Measurements from ENCODE around the gene AGPAT3. TPM values are rescaled to one million over a fixed set of nuclear protein-coding genes. Genes with fewer than 3 reads are reported as not detected.
A peak's percentile ranks its signal among the peaks of the same experiment; 100 is the strongest.

The AGPAT3 gene
- total RNA-seq, 1 donor from 2014 or later, result 25.8 TPM

- no peak for DNase-seq (ENCODE audit: low read depth)
Observed at GRCh38 chr21:43935711-43936110, 70.7 kb downstream of the AGPAT3 start.

GRCh38 chr21:43936247-43936967 is 71.4 kb downstream of the AGPAT3 start:
- no peak for DNase-seq (ENCODE audit: low read depth)

- DNase-seq (ENCODE audit: low read depth), result no peak
Observed at GRCh38 chr21:43937051-43937832, 72.2 kb downstream of the AGPAT3 start.

GRCh38 chr21:43937891-43938309 is 72.9 kb downstream of the AGPAT3 start:
- DNase-seq (ENCODE audit: low read depth), result no peak

- DNase-seq (ENCODE audit: low read depth), result peak; percentile 60
Observed at GRCh38 chr21:43938751-43939442, 73.9 kb downstream of the AGPAT3 start.

- no peak for DNase-seq (ENCODE audit: low read depth)
Observed at GRCh38 chr21:43939443-43940328, 74.7 kb downstream of the AGPAT3 start.

- DNase-seq (ENCODE audit: low read depth), result no peak
Observed at GRCh38 chr21:43940329-43941050, 75.5 kb downstream of the AGPAT3 start.

GRCh38 chr21:43942201-43942600 is 77.2 kb downstream of the AGPAT3 start:
- DNase-seq (ENCODE audit: low read depth), result no peak

- DNase-seq (ENCODE audit: low read depth), result no peak
Observed at GRCh38 chr21:43942621-43943020, 77.6 kb downstream of the AGPAT3 start.

- DNase-seq (ENCODE audit: low read depth), result no peak
Observed at GRCh38 chr21:43943512-43944077, 78.6 kb downstream of the AGPAT3 start.

- DNase-seq (ENCODE audit: low read depth), result no peak
Observed at GRCh38 chr21:43944078-43944633, 79.1 kb downstream of the AGPAT3 start.

GRCh38 chr21:43944757-43945156 is 79.7 kb downstream of the AGPAT3 start:
- DNase-seq (ENCODE audit: low read depth), result no peak

GRCh38 chr21:43948740-43949498 is 83.9 kb downstream of the AGPAT3 start:
- DNase-seq (ENCODE audit: low read depth), result no peak

GRCh38 chr21:43949499-43950208 is 84.6 kb downstream of the AGPAT3 start:
- no peak for DNase-seq (ENCODE audit: low read depth)

GRCh38 chr21:43950481-43950880 is 85.5 kb downstream of the AGPAT3 start:
- DNase-seq (ENCODE audit: low read depth), result no peak

- DNase-seq (ENCODE audit: low read depth), result no peak
Observed at GRCh38 chr21:43950936-43951335, 85.9 kb downstream of the AGPAT3 start.

GRCh38 chr21:43951911-43952703 is 87.1 kb downstream of the AGPAT3 start:
- no peak for DNase-seq (ENCODE audit: low read depth)
